Inferior parietal cortex (tissue), 1 donor: ENCODE measurements around the gene ICAM4.
"Not testable (repeated sequence)": the region's sequence is repeated elsewhere in the genome, so short reads cannot be mapped to it uniquely, and the experiment has no call there.

Experiments used
- DNase-seq: peaks from one replicate; pipeline ENCODE4 v3.0.0-alpha.2; 2016; ENCODE audit errors: extremely low spot score

ICAM4 gene

GRCh38 chr19:10318807-10319682 lies 32.3 kb downstream of the ICAM4 start:
- DNase-seq: no peak

GRCh38 chr19:10320602-10321416 lies 34.1 kb downstream of the ICAM4 start:
- DNase-seq: no peak

GRCh38 chr19:10321417-10321797 lies 34.7 kb downstream of the ICAM4 start:
- no peak for DNase-seq

GRCh38 chr19:10321874-10322835 lies 35.4 kb downstream of the ICAM4 start:
- no peak for DNase-seq

- DNase-seq: no peak
Observed at GRCh38 chr19:10325732-10326131, 39.0 kb downstream of the ICAM4 start.

- no peak for DNase-seq
Observed at GRCh38 chr19:10327793-10328192, 41.0 kb downstream of the ICAM4 start.

- DNase-seq: no peak
Observed at GRCh38 chr19:10328558-10329429, 42.0 kb downstream of the ICAM4 start.

- DNase-seq: no peak
Observed at GRCh38 chr19:10329555-10329954, 42.8 kb downstream of the ICAM4 start.

- DNase-seq: no peak
Observed at GRCh38 chr19:10332158-10332964, 45.6 kb downstream of the ICAM4 start.

- DNase-seq: peak; percentile 95
Observed at GRCh38 chr19:10332965-10333757, 46.4 kb downstream of the ICAM4 start, which contains the start of gene RAVER1. Gene RAVER1 (minus strand): TSS chr19:10333529. CDS start chr19:10333507, 22 bp downstream.

- no peak for DNase-seq
Observed at GRCh38 chr19:10333758-10334587, 47.2 kb downstream of the ICAM4 start.

GRCh38 chr19:10334588-10335351 lies 48.0 kb downstream of the ICAM4 start:
- DNase-seq: peak; percentile 63

- no peak for DNase-seq
Observed at GRCh38 chr19:10335352-10335985, 48.7 kb downstream of the ICAM4 start.

- not testable (repeated sequence) for DNase-seq
Observed at GRCh38 chr19:10336725-10337124, 50.0 kb downstream of the ICAM4 start.
